Vagina (tissue), 2 donors: ENCODE measurements around the gene DYRK1A.

ENCODE experiments used
- POLR2A ChIP-seq, 2 donors: fragments of 450-650 bp; IDR thresholded peaks; one replicate each; pipeline ENCODE4 v1.6.1; 2017; ENCODE audit warnings: antibody characterized with exemption in 2 of 2, mild to moderate bottlenecking in 2 of 2, moderate library complexity in 2 of 2
- POLR2AphosphoS5 ChIP-seq, 2 donors: sonication (generic); formaldehyde crosslinking; IDR thresholded peaks; one replicate each; pipeline ENCODE4 v1.9.0; 2017; ENCODE audit warnings: antibody characterized with exemption in 2 of 2, mild to moderate bottlenecking in 2 of 2, low read depth in 1 of 2; ENCODE audit not compliant: insufficient read depth in 1 of 2
- TF ChIP-seq, protein P1 (sequence below), 3 experiments: fragments of 450-650 bp in 2 of 3; fragments of 200-600 bp in 1 of 3; sonication (generic) in 1 of 3; IDR thresholded peaks; one replicate each; pipeline ENCODE4 v1.5.1; 2017 to 2019; ENCODE audit warnings: antibody characterized with exemption in 3 of 3, mild to moderate bottlenecking in 2 of 3, moderate library complexity in 2 of 3

DNA sequence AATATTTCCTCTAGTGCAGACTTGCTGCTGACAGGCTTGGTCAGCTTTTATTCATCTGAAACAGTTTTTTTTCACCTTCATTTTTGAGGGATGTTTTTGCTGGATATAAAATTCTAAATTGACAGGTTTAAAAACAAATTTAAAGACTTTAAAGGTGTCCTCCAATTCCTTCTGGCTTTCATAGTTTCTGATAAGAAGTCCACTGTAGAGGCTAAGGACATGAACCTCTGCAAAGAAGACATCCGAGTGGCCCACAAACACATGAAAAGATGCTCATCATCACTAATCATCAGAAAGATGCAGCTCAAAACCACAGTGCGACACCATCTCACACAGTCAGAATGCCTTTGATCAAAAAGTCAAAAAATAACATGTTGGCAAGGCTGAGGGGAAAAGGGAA lies 42.0 kb upstream of the DYRK1A start:
- TF ChIP-seq POLR2A (IDR thresholded peaks at IDR 0.05) (no peak), POLR2AphosphoS5 (IDR thresholded peaks at IDR 0.05; ENCODE audit: insufficient read depth in 1 of 2, low read depth in 1 of 2) (no peak)
- TF ChIP-seq, protein P1, sequence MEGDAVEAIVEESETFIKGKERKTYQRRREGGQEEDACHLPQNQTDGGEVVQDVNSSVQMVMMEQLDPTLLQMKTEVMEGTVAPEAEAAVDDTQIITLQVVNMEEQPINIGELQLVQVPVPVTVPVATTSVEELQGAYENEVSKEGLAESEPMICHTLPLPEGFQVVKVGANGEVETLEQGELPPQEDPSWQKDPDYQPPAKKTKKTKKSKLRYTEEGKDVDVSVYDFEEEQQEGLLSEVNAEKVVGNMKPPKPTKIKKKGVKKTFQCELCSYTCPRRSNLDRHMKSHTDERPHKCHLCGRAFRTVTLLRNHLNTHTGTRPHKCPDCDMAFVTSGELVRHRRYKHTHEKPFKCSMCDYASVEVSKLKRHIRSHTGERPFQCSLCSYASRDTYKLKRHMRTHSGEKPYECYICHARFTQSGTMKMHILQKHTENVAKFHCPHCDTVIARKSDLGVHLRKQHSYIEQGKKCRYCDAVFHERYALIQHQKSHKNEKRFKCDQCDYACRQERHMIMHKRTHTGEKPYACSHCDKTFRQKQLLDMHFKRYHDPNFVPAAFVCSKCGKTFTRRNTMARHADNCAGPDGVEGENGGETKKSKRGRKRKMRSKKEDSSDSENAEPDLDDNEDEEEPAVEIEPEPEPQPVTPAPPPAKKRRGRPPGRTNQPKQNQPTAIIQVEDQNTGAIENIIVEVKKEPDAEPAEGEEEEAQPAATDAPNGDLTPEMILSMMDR (IDR thresholded peaks at IDR 0.05): no peak
